ENCODE measurements around the gene MAST4.

MAST4 gene

GRCh38 chr5:67203701-67204074 is 607.5 kb downstream of the MAST4 start:
- TF ChIP-seq CTCF (IDR thresholded peaks at IDR 0.05; ENCODE audit: low read depth, low read length) = no peak

GRCh38 chr5:67204821-67205220 is 608.6 kb downstream of the MAST4 start:
- peaks cover 11% of the 10 kb centered on the region for H3K4me1 ChIP-seq
- H3K4me3 ChIP-seq (ENCODE audit: low read depth, low read length) = no peak overlapping the region
- no peak for TF ChIP-seq CTCF (IDR thresholded peaks at IDR 0.05; ENCODE audit: low read depth, low read length)
- DNase-seq = no peak
- H3K27me3 ChIP-seq = no peaks in the 10 kb centered on the region
- H3K9me3 ChIP-seq = no peaks in the 10 kb centered on the region
- no peaks in the 10 kb centered on the region for H3K36me3 ChIP-seq

More at GRCh38 chr5:67203701-67204074, 607.5 kb downstream of the MAST4 start:
- peaks cover 11% of the 10 kb centered on the region for H3K4me1 ChIP-seq
- H3K4me3 ChIP-seq (ENCODE audit: low read depth, low read length) = no peak overlapping the region; the same call in 1 of the 2 replicates
- no peaks in the 10 kb centered on the region for H3K27me3 ChIP-seq
- DNase-seq = no peak
- no peaks in the 10 kb centered on the region for H3K9me3 ChIP-seq
- H3K36me3 ChIP-seq = no peaks in the 10 kb centered on the region

GRCh38 chr5:67205981-67206380 is 609.8 kb downstream of the MAST4 start:
- Histone ChIP-seq H3K9me3 (no peaks in the 10 kb centered on the region), H3K4me3 (ENCODE audit: low read depth, low read length) (no peak overlapping the region), H3K27me3 (no peaks in the 10 kb centered on the region), H3K4me1 (peaks cover 11% of the 10 kb centered on the region), H3K36me3 (no peaks in the 10 kb centered on the region)
- no peak for TF ChIP-seq CTCF (IDR thresholded peaks at IDR 0.05; ENCODE audit: low read depth, low read length)
- no peak for DNase-seq

- H3K4me1 ChIP-seq = peaks cover 11% of the 10 kb centered on the region
- no peaks in the 10 kb centered on the region for H3K27me3 ChIP-seq
- TF ChIP-seq CTCF (IDR thresholded peaks at IDR 0.05; ENCODE audit: low read depth, low read length) = no peak
- H3K36me3 ChIP-seq = no peaks in the 10 kb centered on the region
- H3K9me3 ChIP-seq = no peaks in the 10 kb centered on the region
- H3K4me3 ChIP-seq (ENCODE audit: low read depth, low read length) = no peak overlapping the region
- DNase-seq = no peak
Measured at GRCh38 chr5:67206461-67206860, 610.3 kb downstream of the MAST4 start.

- H3K27me3 ChIP-seq = no peaks in the 10 kb centered on the region
- no peaks in the 10 kb centered on the region for H3K9me3 ChIP-seq
- H3K36me3 ChIP-seq = no peaks in the 10 kb centered on the region
- H3K4me3 ChIP-seq (ENCODE audit: low read depth, low read length) = no peak overlapping the region
- H3K4me1 ChIP-seq = peaks cover 11% of the 10 kb centered on the region
- no peak for TF ChIP-seq CTCF (IDR thresholded peaks at IDR 0.05; ENCODE audit: low read depth, low read length)
- DNase-seq = no peak
Measured at GRCh38 chr5:67206929-67207328, 610.7 kb downstream of the MAST4 start.

GRCh38 chr5:67208403-67208802 is 612.2 kb downstream of the MAST4 start:
- no peak for TF ChIP-seq CTCF (IDR thresholded peaks at IDR 0.05; ENCODE audit: low read depth, low read length)
- DNase-seq = no peak
- peaks cover 11% of the 10 kb centered on the region for H3K4me1 ChIP-seq
- no peak overlapping the region for H3K4me3 ChIP-seq (ENCODE audit: low read depth, low read length)
- no peaks in the 10 kb centered on the region for H3K9me3 ChIP-seq
- no peaks in the 10 kb centered on the region for H3K27me3 ChIP-seq
- H3K36me3 ChIP-seq = no peaks in the 10 kb centered on the region

All from BE2C (cell line).